Progenitor cell of endocrine pancreas (in vitro differentiated cells): ENCODE measurements around the gene IL4. TPM values are rescaled to one million over a fixed set of nuclear protein-coding genes. Genes with fewer than 3 reads are reported as not detected.

Experiments used
- DNase-seq: peaks from one replicate; pipeline ENCODE4 v3.0.0; 2021; ENCODE audit warnings: low spot score; ENCODE audit not compliant: unreplicated experiment
- H3K27ac Mint-ChIP-seq: 2 replicates; pipeline ENCODE4 v1.8.0; 2021; ENCODE audit warnings: mild to moderate bottlenecking, moderate library complexity, mixed read lengths
- H3K27me3 Mint-ChIP-seq: 2 replicates; pipeline ENCODE4 v1.8.0; 2021; ENCODE audit warnings: mixed read lengths
- H3K36me3 Mint-ChIP-seq: 2 replicates; pipeline ENCODE4 v1.8.0; 2022; ENCODE audit warnings: mixed read lengths; ENCODE audit not compliant: insufficient read depth
- H3K4me1 Mint-ChIP-seq: 2 replicates; pipeline ENCODE4 v1.8.0; 2021; ENCODE audit warnings: low read depth, mixed read lengths
- H3K4me3 Mint-ChIP-seq: 2 replicates; pipeline ENCODE4 v1.8.0; 2021; ENCODE audit warnings: low read depth, mild to moderate bottlenecking, moderate library complexity, mixed read lengths
- H3K9me3 Mint-ChIP-seq: 2 replicates; pipeline ENCODE4 v1.8.0; 2021; ENCODE audit warnings: low read depth, mixed read lengths
- CTCF ChIP-seq: fragments of 200-600 bp; sonication (generic); IDR thresholded peaks from one replicate; pipeline ENCODE4 v1.5.0; 2021; ENCODE audit warnings: antibody characterized with exemption, mild to moderate bottlenecking; ENCODE audit not compliant: unreplicated experiment
- total RNA-seq: library from RNA; stranded (reverse); gene quantifications from 2 replicates; pipeline ENCODE4 v1.2.1, GENCODE V29; 2021

IL4 gene
- total RNA-seq, 1 donor from 2014 or later = not detected

GRCh38 chr5:132669966-132670882, 3.6 kb upstream of the IL4 start:
- Mint-ChIP-seq H3K4me3 (no peak overlapping the region), H3K27ac (no peak overlapping the region), H3K27me3 (peaks cover 32% of the 10 kb centered on the region), H3K36me3 (no peaks in the 10 kb centered on the region), H3K4me1 (peaks cover 2% of the 10 kb centered on the region), H3K9me3 (no peaks in the 10 kb centered on the region)
- DNase-seq = no peak
- no peak for TF ChIP-seq CTCF

DNA sequence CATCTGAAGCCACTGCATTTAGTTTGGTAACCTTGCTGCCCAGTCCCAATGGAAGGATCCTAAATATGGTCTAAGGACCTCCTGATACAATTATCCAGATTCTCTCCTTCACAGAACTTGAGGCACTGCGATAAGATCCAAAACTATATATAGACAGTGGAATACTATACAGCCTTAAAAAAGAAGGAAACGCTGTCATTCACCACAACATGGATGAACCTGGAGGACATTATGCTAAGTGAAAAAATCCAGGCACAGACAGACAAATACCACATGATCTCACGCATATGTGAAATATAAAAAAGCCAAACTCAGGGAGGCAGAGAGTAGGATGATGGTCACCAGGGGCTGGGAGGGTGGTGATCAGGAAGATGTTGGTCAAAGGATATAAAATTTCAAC, 2.8 kb upstream of the IL4 start:
- no peak for DNase-seq
- Mint-ChIP-seq H3K4me1 (peaks cover 2% of the 10 kb centered on the region), H3K36me3 (no peaks in the 10 kb centered on the region), H3K4me3 (no peak overlapping the region), H3K9me3 (no peaks in the 10 kb centered on the region), H3K27ac (no peak overlapping the region), H3K27me3 (peaks cover 28% of the 10 kb centered on the region)
- no peak for TF ChIP-seq CTCF

DNA sequence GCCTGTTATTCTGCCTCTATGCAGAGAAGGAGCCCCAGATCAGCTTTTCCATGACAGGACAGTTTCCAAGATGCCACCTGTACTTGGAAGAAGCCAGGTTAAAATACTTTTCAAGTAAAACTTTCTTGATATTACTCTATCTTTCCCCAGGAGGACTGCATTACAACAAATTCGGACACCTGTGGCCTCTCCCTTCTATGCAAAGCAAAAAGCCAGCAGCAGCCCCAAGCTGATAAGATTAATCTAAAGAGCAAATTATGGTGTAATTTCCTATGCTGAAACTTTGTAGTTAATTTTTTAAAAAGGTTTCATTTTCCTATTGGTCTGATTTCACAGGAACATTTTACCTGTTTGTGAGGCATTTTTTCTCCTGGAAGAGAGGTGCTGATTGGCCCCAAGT, 301 bp upstream of the IL4 start:
- H3K4me3 Mint-ChIP-seq = no peak overlapping the region
- no peak for TF ChIP-seq CTCF
- H3K9me3 Mint-ChIP-seq = no peaks in the 10 kb centered on the region
- DNase-seq = no peak
- peaks cover 22% of the 10 kb centered on the region for H3K27me3 Mint-ChIP-seq
- H3K36me3 Mint-ChIP-seq = no peaks in the 10 kb centered on the region
- H3K4me1 Mint-ChIP-seq = peaks cover 2% of the 10 kb centered on the region
- H3K27ac Mint-ChIP-seq = no peak overlapping the region

- H3K4me3 Mint-ChIP-seq = no peak overlapping the region
- H3K27ac Mint-ChIP-seq = no peak overlapping the region
- H3K27me3 Mint-ChIP-seq = peaks cover 22% of the 10 kb centered on the region
- DNase-seq = no peak
- H3K4me1 Mint-ChIP-seq = peaks cover 2% of the 10 kb centered on the region
- no peaks in the 10 kb centered on the region for H3K36me3 Mint-ChIP-seq
- TF ChIP-seq CTCF = no peak
- H3K9me3 Mint-ChIP-seq = no peaks in the 10 kb centered on the region
Observed at GRCh38 chr5:132674671-132675506, 1.1 kb downstream of the IL4 start.

DNA sequence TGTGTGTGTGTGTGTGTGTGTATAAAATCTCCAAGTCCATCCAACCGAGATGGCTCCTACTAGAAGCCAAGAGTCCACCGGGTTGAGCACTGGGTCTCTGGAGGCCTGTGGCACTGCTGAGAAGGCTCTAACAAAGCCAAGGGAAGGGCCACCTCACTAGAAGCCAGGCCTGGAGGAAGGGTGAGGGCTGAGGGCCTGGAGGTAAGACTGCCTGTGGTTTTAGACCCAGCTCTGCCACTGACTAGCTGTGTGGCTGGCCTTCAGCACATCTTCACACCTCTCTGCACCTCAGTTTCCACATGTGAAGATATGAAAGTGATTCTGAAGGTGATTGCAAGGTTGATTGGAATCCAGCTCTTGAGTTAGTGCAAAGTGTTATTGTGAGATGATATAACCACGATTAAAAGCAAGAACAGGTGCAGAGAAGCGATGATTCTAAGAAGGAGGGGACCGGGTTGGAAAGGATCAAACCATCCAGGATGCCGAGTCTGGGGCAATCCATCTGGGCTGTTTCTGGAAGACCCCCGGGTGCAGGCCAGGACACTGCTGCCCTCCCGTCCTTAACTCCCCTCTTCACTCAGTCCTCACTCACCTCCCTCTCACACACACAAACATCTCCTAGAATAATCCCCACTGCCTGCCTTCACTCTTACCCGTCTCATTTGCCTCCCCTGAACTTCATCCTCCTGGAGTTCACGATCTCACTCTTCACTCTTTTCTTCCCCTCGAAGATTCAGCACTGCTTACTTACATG, 2.3 kb downstream of the IL4 start:
- no peak overlapping the region for H3K27ac Mint-ChIP-seq

More for the DNA sequence above, 2.3 kb downstream of the IL4 start:
- H3K27me3 Mint-ChIP-seq = peaks cover 19% of the 10 kb centered on the region
- H3K9me3 Mint-ChIP-seq = no peaks in the 10 kb centered on the region
- no peak for DNase-seq
- no peak for TF ChIP-seq CTCF
- no peak overlapping the region for H3K4me3 Mint-ChIP-seq
- H3K4me1 Mint-ChIP-seq = peaks cover 2% of the 10 kb centered on the region
- H3K36me3 Mint-ChIP-seq = no peaks in the 10 kb centered on the region
